Stimulated activated CD8-positive, alpha-beta memory T cell treated with anti-CD3 and anti-CD28 coated beads, Interleukin-7, amount 100 ng/mL, for 4 hours (primary cell): ENCODE measurements around the gene SEL1L.
"Not testable (repeated sequence)": the region's sequence is repeated elsewhere in the genome, so short reads cannot be mapped to it uniquely, and the experiment has no call there.

Experiments
- DNase-seq, 2 donors: peaks; one replicate each; pipeline ENCODE4 v3.0.0-alpha.2; 2020; ENCODE audit warnings: low read depth in 2 of 2

SEL1L gene

GRCh38 chr14:81474148-81474492, 59.5 kb downstream of the SEL1L start:
- DNase-seq = no peak

GRCh38 chr14:81473456-81474147, 60.1 kb downstream of the SEL1L start:
- no peak for DNase-seq

GRCh38 chr14:81472096-81472800, 61.4 kb downstream of the SEL1L start:
- no peak for DNase-seq

GRCh38 chr14:81471062-81471461, 62.6 kb downstream of the SEL1L start:
- DNase-seq = no peak

- DNase-seq = not testable (repeated sequence)
Observed at GRCh38 chr14:81470557-81470826, 63.2 kb downstream of the SEL1L start.

- DNase-seq = no peak
Observed at GRCh38 chr14:81466854-81467253, 66.8 kb downstream of the SEL1L start.

GRCh38 chr14:81465507-81466228, 68.0 kb downstream of the SEL1L start:
- DNase-seq = no peak

GRCh38 chr14:81465003-81465392, 68.7 kb downstream of the SEL1L start:
- DNase-seq = not testable (repeated sequence)

GRCh38 chr14:81464253-81465002, 69.2 kb downstream of the SEL1L start:
- peak in 1 of 2 donors; percentile 26 for DNase-seq

GRCh38 chr14:81462356-81462755, 71.3 kb downstream of the SEL1L start:
- not testable (repeated sequence) for DNase-seq

- DNase-seq = no peak
Observed at GRCh38 chr14:81459912-81460311, 73.7 kb downstream of the SEL1L start.

- no peak for DNase-seq
Observed at GRCh38 chr14:81458352-81458751, 75.3 kb downstream of the SEL1L start.

- no peak for DNase-seq
Observed at GRCh38 chr14:81455390-81455789, 78.3 kb downstream of the SEL1L start.

- no peak for DNase-seq
Observed at GRCh38 chr14:81454572-81455218, 79.0 kb downstream of the SEL1L start.

- DNase-seq = peak; percentile 17 to 30
Observed at GRCh38 chr14:81453166-81453766, 80.4 kb downstream of the SEL1L start.

- no peak for DNase-seq
Observed at GRCh38 chr14:81452341-81453133, 81.1 kb downstream of the SEL1L start.

GRCh38 chr14:81450976-81451375, 82.7 kb downstream of the SEL1L start:
- no peak for DNase-seq

GRCh38 chr14:81450100-81450531, 83.5 kb downstream of the SEL1L start:
- no peak for DNase-seq

- no peak for DNase-seq
Observed at GRCh38 chr14:81449576-81449975, 84.1 kb downstream of the SEL1L start.

GRCh38 chr14:81449114-81449513, 84.5 kb downstream of the SEL1L start:
- DNase-seq = no peak
